HL-60/S4 treated with retinoic acid at 250 ng/mL for 4 days and 3 days (cell line): ENCODE measurements around the gene TDRD7.
"Not testable (repeated sequence)": the region's sequence is repeated elsewhere in the genome, so short reads cannot be mapped to it uniquely, and the experiment has no call there.

Experiments
- in situ Hi-C: fragments of 300-500 bp; cut with MboI; formaldehyde crosslinking; loops from 2 replicates; pipeline ENCODE4 v1.7.0; 2022; ENCODE audit warnings: low sequenced_read_pairs

Gene TDRD7

DNA sequence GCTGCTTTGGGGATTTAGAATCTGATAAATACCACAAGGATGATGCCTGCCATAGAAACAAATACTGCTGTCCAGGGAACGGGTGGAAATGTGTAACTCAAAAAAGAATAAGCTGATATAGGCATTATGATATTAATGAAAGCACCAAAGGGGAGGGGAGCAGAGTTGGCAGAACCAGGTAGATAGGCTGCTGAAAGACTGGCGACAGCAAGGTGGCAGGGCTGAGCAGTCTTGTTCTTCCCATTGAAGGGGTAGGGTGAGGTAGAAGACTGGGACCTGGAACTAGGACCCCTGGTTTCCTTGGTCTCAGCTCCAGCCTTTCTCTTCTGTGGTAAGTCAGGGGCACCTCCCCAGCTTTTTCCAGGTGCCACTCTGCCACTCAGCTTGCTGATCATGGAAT lies 58.2 kb downstream of the TDRD7 start:
- in situ Hi-C loops: loop anchor here (10.0 kb wide), 1 partner anchor 125 kb away; no protein-coding TSS in a partner anchor

DNA sequence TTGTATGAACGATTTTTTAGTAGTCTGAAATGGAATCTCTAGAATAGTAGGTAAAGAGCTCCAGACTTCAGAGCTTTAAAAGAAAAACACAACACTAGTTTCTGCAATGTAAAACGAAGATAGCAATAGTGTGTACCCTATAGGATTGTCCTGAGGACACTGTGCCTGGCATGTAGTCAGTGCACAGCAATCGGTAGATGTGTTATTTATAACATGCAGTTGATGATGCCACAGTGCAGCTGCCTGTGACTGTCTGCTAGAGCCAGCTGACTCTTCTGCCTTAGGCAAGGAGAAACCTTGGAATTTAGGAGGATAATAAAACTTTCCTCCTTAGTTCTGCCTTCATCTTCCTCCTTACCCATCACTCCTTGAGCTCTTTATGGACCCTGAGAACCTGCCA lies 61.8 kb downstream of the TDRD7 start:
- in situ Hi-C loops: loop anchor here (10.0 kb wide), 1 partner anchor 121 kb away; no protein-coding TSS in a partner anchor

DNA sequence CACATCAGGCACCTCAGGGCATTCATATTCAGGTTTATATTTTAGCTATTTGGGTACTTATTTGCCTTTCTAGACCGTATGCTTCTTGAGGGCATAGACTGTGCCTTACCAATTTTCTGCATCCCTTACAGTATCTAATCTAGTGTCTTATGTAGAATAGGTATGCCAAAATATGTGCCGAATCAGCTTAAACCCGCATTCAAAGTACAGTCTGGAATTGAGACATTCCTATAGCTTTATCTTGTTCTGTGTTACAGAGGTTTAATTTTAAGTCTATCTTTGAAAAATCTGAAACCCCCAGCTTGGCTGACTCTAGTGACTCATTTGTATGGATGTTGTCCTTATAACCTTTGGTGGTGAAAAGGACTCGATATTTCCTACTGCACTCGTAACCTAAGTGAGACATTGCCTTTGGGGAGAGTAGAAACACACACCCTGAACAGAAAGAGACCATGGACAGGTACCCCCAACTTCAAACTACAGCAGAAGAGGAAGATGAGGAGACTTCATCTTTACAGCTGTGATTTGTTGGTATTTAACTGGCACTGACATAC lies 62.6 kb downstream of the TDRD7 start:
- in situ Hi-C loops: loop anchor here (10.0 kb wide), 1 partner anchor 120 kb away; no protein-coding TSS in a partner anchor

DNA sequence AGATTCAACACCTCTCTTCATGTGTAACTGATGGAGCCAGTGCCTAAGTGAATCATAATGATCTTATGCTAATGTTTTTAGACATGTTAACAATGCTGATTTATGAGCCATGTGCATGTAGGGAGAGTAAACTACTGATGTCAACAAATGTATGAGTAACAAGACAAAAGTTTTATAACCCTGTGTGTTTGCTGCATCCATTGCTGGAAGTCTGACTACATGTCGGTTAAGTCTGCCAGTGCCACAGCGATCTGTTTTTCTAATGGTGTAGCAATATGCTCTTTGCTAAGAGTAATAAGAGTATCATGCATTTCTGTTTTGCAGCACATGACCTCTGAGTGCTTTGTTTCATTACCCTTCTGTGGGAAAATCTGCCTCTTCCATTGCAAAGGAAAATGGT lies 63.2 kb downstream of the TDRD7 start:
- in situ Hi-C loops: loop anchor here (10.0 kb wide), 1 partner anchor 120 kb away; no protein-coding TSS in a partner anchor

DNA sequence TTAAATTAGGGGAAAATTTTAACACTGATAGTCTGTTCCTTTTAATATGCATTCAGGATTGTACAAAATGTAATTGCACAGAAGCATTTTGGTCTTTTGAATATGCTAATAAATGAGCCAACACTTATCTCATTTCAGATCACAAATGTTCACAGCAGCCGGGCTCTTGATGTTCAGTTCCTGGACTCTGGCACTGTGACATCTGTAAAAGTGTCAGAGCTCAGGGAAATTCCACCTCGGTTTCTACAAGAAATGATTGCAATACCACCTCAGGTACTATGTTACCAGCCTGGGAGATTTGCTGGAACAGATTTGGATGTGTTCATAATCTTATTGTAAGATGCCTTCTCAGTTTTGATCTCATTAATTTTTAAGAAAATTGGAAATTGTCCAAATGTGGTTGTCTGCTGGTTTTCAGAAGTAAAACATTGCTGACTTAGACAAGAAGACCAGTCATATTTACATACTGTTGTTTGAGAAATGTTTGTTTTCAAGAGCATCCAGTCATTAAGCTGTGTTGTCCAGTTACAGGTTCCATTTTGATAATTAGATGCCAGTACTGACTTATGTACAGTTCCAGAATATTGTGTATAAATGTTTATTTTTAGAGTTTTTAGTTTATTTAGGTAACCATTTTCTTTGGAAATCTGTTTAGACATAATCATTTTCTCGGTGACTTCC lies 66.5 kb downstream of the TDRD7 start:
- in situ Hi-C loops: loop anchor here (10.0 kb wide), 1 partner anchor 116 kb away; no protein-coding TSS in a partner anchor

DNA sequence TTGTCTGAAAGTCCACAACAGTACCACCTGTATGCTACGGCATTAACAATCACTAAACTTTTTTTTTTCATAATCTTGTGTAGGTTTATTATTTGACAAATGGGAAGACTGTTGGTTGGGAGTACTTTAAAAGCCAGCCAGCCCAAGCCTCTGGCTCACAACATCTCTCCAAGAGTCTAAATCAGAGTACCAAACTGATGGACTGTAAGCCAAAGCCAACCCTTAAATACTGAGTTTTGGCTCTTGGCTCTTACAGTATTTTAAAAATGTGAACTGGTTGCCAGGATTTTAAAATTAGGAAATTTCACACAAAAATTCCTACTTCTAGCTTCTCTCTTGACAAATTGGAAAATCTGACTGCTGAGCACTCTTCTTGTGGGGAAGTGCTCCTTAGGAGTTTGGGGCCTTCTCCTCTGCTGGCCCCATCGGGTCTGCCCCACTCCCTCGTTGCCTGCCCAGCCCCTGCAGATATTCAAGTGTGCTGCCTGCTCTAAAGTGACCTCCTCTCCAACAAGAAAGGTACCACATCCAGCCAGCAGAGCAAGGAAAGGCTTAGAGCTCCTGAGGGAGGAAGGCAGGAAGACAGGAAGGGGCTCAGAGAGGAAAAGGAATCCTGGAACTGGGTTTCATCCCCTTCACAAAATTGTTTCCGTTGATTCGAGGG lies 67.7 kb downstream of the TDRD7 start:
- in situ Hi-C loops: loop anchor here (10.0 kb wide), 1 partner anchor 115 kb away; no protein-coding TSS in a partner anchor

DNA sequence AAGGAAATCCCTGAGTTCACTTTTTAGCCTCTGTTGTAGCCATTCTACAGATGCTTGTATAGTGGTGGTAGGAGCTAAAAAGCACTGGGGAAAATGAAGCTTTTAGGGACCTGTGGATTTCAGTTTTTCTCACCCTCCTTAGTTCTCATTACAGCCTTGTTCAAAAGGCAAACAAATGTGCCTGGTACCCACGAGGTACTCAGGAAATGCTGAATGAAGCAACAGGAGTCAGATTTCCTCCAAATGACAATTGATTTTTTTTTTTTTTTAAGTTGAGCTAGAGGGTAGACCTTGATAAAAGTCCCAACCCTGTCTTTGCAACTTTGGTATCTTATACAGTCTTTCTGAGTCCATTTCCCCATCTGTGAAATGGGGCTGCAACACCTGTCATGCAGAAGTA lies 68.3 kb downstream of the TDRD7 start:
- in situ Hi-C loops: no loop called here

DNA sequence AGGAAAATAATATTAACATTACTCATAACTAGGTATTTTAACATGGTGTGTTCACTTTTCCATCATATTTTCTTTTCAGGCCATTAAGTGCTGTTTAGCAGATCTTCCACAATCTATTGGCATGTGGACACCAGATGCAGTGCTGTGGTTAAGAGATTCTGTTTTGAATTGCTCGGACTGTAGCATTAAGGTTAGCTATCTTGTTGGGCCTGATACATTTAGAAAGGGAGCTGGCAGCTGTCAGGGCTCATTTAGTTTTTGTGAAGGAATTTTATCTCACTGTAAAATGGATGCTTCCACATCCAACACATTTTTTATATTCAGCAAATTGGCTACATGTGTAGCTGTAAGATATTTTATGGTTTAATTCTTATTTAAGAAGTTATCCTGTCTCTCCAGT lies 68.9 kb downstream of the TDRD7 start:
- in situ Hi-C loops: no loop called here

DNA sequence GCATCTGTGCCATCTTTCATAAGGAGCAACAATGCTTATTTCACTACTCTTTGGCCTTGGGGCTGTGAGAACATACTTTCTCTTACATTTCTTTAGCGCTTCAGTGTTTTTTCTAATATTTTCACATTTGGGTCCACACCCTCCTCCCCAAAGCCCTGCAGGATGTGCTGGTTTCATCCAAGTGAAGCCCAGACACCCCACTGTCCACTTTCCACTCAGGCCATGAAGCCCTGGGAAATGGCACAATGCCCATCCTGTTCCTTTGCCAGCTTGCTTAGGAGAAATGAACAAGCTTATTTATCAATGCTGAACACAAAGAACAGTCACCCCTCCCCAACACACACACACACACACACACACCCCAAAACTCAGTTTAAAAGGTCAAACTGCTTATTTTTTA lies 72.2 kb downstream of the TDRD7 start:
- in situ Hi-C loops: no loop called here

DNA sequence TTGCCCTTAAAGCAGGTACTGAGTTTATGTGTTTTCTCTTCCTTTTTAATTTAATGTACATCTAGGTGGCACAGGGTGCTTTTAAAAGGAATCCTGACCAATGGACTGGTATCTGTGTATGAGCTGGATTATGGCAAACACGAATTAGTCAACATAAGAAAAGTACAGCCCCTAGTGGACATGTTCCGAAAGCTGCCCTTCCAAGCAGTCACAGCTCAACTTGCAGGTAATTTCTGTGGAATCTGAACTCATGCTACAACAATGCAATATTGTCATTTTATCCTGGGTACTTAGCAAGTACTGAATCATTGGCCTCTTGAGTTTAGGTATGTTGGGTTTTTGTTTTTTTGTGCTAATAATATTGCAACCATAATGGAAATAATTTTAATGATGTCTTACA lies 75.2 kb downstream of the TDRD7 start:
- in situ Hi-C loops: no loop called here

DNA sequence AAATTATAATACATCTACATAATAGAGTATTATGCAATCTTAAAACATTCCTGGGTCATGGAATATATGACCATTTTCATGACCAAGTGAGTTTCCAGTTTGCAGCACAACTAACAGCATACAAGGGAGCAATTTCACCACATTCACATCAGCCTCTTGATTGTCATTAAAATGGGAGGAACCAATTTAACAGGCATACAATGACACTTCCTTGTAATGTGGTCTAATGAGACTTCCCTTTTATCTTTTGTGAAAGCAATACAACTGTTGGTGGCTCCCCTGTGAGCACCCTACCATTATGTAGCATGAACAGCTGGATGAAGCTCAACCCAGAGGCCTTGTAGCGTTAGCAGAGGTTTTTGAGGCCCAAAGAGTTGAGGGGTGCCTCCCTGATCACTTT lies 76.0 kb downstream of the TDRD7 start:
- in situ Hi-C loops: no loop called here

DNA sequence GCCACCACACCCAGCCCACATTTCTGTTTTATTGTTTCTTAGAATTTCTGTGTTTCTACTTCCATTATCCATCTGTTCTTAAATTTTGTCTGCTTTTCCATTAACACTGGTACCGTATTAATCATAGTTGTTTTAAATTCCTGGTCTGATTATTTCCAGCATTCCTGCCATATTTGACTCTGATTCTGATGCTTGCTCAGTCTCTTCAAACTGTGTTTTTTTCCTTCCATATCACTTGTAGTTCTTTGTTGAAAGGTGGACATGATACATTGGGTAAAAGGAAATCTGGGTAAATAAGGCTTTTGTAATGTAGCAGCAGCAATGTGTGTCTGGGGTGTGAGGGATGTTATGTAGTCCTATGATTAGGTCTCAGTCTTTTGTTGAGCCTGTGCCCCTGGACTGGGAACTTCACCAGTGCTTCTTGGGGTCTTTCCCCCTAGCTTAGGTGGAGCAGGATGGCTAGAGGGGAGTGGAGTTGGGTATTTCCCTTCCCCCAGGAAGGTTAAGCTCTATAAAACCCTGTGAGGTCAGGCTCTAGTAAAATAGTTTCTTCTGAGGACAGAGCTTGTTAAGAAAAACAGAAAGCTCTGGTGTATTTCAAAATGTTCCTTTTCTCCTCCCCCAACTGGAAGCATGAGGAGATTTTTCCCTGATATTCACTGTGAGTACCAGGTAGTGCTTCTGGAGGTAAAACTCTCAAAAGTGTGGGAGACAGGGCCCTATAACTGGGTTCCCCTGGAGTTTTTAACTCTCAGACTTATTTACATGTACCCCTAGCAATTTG lies 79.5 kb downstream of the TDRD7 start:
- in situ Hi-C loops: no loop called here

DNA sequence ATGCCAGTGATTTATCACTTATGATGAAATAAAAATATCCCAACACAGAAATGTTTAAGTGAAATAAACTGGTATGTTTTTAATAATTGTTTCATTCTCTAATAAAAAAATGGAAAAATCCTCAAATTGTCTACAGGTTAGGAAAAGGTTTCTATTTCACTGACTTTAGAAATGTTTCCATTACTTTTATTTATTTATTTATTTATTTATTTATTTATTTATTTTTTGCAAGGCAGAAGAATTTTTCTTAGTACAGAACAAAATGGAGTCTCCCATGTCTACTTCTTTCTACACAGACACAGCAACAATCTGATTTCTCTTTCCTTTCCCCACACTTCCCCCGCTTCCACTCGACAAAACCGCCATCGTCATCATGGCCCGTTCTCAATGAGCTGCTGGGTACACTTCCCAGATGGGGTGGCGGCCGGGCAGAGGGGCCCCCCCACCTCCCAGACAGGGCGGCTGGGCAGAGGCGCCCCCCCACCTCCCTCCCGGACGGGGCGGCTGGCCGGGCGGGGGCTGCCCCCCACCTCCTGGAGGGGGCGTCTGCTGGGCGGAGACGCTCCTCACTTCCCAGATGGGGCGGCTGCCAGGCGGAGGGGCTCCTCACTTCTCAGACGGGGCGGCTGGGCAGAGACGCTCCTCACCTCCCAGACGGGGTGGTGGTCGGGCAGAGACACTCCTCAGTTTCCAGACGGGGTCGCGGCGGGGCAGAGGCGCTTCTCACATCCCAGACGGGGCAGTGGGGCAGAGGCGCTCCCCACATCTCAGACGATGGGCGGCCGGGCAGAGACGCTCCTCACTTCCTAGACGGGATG lies 85.9 kb downstream of the TDRD7 start:
- in situ Hi-C loops: not testable (repeated sequence)

DNA sequence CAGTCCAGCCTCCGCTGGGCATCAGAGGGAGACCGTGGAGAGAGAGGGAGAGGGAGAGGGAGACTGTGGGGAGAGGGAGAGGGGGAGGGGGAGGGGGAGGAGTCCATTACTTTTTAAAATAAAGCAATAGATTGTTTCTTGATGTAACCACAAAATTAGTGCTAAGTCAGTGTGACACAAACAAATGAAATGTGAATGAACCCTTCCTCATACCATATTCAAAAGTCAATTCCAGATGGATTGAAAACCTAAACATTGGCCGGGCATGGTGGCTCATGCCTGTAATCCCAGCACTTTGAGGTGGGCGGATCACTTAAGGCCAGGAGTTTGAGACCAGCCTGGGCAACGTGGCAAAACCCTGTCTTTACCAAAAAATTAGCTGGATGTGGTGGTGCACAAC lies 87.0 kb downstream of the TDRD7 start:
- in situ Hi-C loops: not testable (repeated sequence)

DNA sequence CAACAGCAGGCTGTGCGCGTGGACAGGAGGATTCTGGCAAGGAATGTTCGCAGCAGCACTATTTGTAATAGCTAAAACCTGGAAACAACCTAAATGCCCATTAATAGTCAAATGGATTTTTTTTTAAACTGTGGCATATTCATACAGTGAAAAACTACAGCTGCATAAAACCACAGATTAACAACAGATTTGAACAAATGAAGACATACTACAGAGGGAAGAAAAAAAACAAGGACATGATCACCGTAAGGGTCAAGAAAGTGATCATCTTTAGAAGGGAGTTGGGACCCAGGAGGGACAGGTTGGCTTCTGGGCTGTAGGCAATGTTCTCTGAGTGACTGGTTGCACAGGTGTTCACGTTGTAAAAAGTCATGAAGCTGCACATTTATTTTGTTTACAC lies 88.4 kb downstream of the TDRD7 start:
- in situ Hi-C loops: no loop called here

DNA sequence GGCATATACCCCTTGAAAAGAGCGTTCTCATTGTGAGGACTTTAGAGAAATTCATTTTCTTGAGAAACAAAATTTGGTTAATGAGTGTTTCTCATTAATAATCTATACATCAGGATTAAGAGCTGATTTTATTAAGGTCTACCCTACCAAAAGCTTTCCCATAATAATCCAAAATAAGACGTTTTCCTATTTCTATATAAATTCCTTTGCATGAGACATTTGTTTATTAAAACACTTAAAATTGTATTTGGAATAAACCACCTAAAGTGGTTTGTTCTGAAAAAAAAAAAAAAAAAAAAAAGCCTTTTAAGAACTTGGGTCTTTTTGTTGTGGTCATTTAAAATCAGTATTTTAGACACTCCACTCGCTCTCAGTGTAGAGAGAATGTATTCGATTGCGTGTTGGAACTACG lies 88.9 kb downstream of the TDRD7 start:
- in situ Hi-C loops: no loop called here

DNA sequence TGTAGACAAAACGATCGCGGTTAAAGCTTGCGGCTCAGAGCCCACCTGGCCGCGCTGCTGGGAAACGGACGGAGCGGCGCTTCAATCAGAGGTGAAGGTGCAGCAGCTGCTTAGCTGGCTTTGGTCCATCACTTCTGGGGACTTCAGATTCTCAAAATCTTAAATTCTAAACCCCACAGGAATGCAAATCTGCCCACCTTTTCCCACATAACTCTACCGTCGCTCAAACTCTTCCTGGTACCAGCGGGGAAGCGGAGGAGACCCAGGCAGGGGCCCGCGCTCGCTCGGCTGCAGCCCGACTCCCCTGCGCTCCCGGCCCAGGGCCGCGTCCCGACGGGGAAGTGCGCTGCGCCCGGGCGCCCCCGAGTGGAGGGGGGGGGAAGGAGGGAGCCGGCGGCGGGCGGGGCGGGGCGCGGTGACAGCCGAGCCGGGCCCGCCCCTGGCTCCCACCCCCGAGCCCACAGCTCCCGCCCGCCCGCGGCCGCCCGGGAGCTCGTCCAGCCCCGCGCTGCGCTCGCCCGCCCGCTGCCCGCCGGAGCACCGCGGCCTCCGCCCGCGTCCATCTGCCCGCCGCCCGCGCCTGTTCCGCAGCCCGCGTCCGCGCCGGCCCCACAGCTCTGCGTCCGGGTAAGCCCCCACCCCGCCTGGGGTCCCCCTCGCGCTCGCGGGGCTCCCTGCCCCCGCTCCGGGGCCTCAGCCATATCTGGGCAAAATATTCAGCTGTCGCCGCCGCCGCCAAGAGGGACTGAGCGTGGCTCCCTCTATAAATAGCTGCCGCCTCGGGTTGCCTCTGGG lies 89.5 kb downstream of the TDRD7 start, which contains the start of gene TMOD1:
Gene TMOD1 (plus strand): TSS at position 490 of the 795 bp plus-strand sequence. CDS start 22,523 bp downstream, outside the sequence.
- in situ Hi-C loops: no loop called here

DNA sequence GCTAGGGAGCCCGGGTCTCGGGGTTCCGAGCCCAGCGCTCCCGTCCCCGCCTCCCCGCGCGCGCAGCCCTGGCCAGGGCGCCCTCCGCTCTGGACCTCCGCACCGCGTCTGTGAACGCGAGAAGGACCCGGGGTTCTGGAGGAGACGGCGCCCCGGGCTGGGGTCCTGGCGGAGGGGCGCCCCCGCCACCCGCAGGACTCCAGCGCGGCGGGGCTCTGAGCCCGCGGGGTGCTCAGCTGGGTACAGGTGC lies 90.0 kb downstream of the TDRD7 start:
- in situ Hi-C loops: no loop called here

DNA sequence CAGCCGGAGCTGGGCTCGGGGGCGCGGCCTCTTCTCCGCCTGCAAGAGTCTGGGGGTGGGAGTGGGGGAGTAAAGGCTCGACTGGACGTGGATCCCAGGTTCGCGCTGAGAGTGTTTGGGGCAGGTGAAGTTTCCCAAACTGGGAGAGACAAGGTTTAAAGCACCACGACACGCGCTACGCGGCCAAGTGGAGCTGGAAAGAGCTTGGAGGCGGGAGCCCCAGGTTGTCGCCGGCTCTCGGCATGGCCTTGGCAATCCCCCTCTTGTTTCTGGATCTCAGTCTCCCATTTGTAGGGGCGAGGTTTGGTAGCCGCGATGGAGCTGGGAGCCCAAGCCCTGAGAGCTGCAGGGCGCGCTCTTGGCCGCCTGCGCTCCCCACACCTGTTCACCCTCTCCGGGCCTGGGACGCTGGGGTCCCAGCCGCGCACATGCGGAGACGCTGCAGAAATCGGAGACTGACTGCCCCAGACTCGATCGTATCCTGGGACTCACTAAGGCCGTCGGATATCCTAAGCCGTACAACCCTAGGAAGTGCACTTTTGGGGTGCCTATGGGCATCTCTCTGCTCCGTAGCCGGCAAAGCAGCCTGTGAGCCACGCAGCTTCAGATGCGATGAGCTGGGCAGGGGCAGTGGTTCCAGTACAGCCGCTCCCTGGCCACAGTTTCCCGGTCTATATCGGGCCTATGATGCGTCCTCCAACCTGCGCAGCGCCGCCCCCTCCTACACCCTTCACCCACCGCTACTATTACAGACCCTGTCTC lies 90.5 kb downstream of the TDRD7 start:
- in situ Hi-C loops: no loop called here
